H9 (cell line): ENCODE data around the gene PAPOLG. TPM values are rescaled to one million over a fixed set of nuclear protein-coding genes. Genes with fewer than 3 reads are reported as not detected.

Experiments used
- DNase-seq: peaks from one replicate; pipeline ENCODE4 v3.0.0-alpha.2; 2017
- H2AFZ ChIP-seq: one replicate; pipeline ENCODE4 v1.6.1; 2013; ENCODE audit warnings: mild to moderate bottlenecking, low read length, control low read depth, moderate library complexity
- H2AK5ac ChIP-seq: 2 replicates; pipeline ENCODE4 v1.6.1; 2013; ENCODE audit warnings: low read length, control low read depth, mixed read lengths; ENCODE audit not compliant: insufficient read length
- H2BK120ac ChIP-seq: one replicate; pipeline ENCODE4 v1.6.1; 2013; ENCODE audit warnings: low read depth, mild to moderate bottlenecking, low read length, control low read depth, inconsistent platforms; ENCODE audit not compliant: poor library complexity, severe bottlenecking
- H2BK12ac ChIP-seq: 2 replicates; pipeline ENCODE4 v1.6.1; 2013; ENCODE audit warnings: low read length, control low read depth, mixed read lengths, low read depth; ENCODE audit not compliant: insufficient read length
- H2BK15ac ChIP-seq: 2 replicates; pipeline ENCODE4 v1.6.1; 2013; ENCODE audit warnings: low read depth, low read length, control low read depth
- H2BK20ac ChIP-seq: one replicate; pipeline ENCODE4 v1.6.1; 2013; ENCODE audit warnings: low read depth, mild to moderate bottlenecking, low read length, control low read depth, inconsistent platforms; ENCODE audit not compliant: poor library complexity, severe bottlenecking
- H2BK5ac ChIP-seq: 2 replicates; pipeline ENCODE4 v1.6.1; 2013; ENCODE audit warnings: low read length, control low read depth, mixed read lengths; ENCODE audit not compliant: insufficient read length
- H3K14ac ChIP-seq: 2 replicates; pipeline ENCODE4 v1.6.1; 2013; ENCODE audit warnings: low read length, control low read depth; ENCODE audit not compliant: insufficient read depth
- H3K18ac ChIP-seq: 2 replicates; pipeline ENCODE4 v1.6.1; 2013; ENCODE audit warnings: low read depth, mild to moderate bottlenecking, mixed read lengths, low read length, control low read depth; ENCODE audit not compliant: insufficient read length
- H3K23ac ChIP-seq: 2 replicates; pipeline ENCODE4 v1.6.1; 2013; ENCODE audit warnings: low read length, control low read depth, mixed read lengths, low read depth; ENCODE audit not compliant: insufficient read length
- H3K23me2 ChIP-seq: 2 replicates; pipeline ENCODE4 v1.6.1; 2013; ENCODE audit warnings: low read depth, mild to moderate bottlenecking, mixed read lengths, low read length, control low read depth; ENCODE audit not compliant: insufficient read length, poor library complexity, severe bottlenecking
- H3K27ac ChIP-seq: 2 replicates; pipeline ENCODE4 v1.5.1; 2013; ENCODE audit warnings: low read length, control low read depth, mixed read lengths, low read depth; ENCODE audit not compliant: insufficient read length
- H3K27me3 ChIP-seq: 2 replicates; pipeline ENCODE4 v1.6.1; 2013; ENCODE audit warnings: low read length, control low read depth, inconsistent platforms; ENCODE audit not compliant: insufficient read depth
- H3K4ac ChIP-seq: 2 replicates; pipeline ENCODE4 v1.6.1; 2013; ENCODE audit warnings: low read depth, mild to moderate bottlenecking, control low read depth, inconsistent platforms, low read length, moderate library complexity
- H3K4me1 ChIP-seq: 2 replicates; pipeline ENCODE4 v1.6.1; 2013; ENCODE audit warnings: low read length, control low read depth, inconsistent platforms; ENCODE audit not compliant: insufficient read depth
- H3K4me2 ChIP-seq: 2 replicates; pipeline ENCODE4 v1.6.1; 2013; ENCODE audit warnings: low read length, control low read depth, mixed read lengths; ENCODE audit not compliant: insufficient read length, insufficient read depth
- H3K56ac ChIP-seq: 2 replicates; pipeline ENCODE4 v1.6.1; 2013; ENCODE audit warnings: low read depth, mild to moderate bottlenecking, mixed read lengths, low read length, control low read depth; ENCODE audit not compliant: insufficient read length
- H3K79me1 ChIP-seq: 2 replicates; pipeline ENCODE4 v1.6.1; 2013; ENCODE audit warnings: low read depth, mild to moderate bottlenecking, moderate library complexity, low read length, control low read depth, inconsistent platforms; ENCODE audit not compliant: insufficient read depth, poor library complexity, severe bottlenecking
- H3K79me2 ChIP-seq: 2 replicates; pipeline ENCODE4 v1.6.1; 2013; ENCODE audit warnings: low read length, control low read depth, inconsistent platforms; ENCODE audit not compliant: insufficient read depth
- H3K9ac ChIP-seq: 2 replicates; pipeline ENCODE4 v1.6.1; 2013; ENCODE audit warnings: low read length, control low read depth, mixed read lengths; ENCODE audit not compliant: insufficient read length; ENCODE audit errors: extremely low read depth
- H3K9me3 ChIP-seq: one replicate; pipeline ENCODE4 v1.6.1; 2013; ENCODE audit warnings: low read depth, low read length, inconsistent platforms; ENCODE audit not compliant: control insufficient read depth
- H3T11ph ChIP-seq: one replicate; pipeline ENCODE4 v1.6.1; 2013; ENCODE audit warnings: mild to moderate bottlenecking, low read length, control low read depth, inconsistent platforms
- H4K20me1 ChIP-seq: one replicate; pipeline ENCODE4 v1.6.1; 2013; ENCODE audit not compliant: control insufficient read depth, insufficient read length, insufficient read depth
- H4K5ac ChIP-seq: 2 replicates; pipeline ENCODE4 v1.6.1; 2013; ENCODE audit warnings: low read depth, mild to moderate bottlenecking, mixed read lengths, low read length, control low read depth; ENCODE audit not compliant: insufficient read length
- H4K8ac ChIP-seq: replicated peaks from 2 replicates; pipeline ENCODE4 v1.6.1; 2013; ENCODE audit warnings: low read length, control low read depth, mixed read lengths, low read depth; ENCODE audit not compliant: insufficient read length
- H4K91ac ChIP-seq: 2 replicates; pipeline ENCODE4 v1.6.1; 2013; ENCODE audit warnings: low read depth, mild to moderate bottlenecking, moderate library complexity, mixed read lengths, low read length, control low read depth; ENCODE audit not compliant: insufficient read length
- H3K27ac Mint-ChIP-seq, 3 experiments: 2 replicates in 2 of 3; 3 replicates in 1 of 3; pipeline ENCODE4 v1.8.0; 2020 to 2021; ENCODE audit warnings: mixed read lengths in 3 of 3, mild to moderate bottlenecking in 1 of 3, moderate library complexity in 1 of 3
- H3K27me3 Mint-ChIP-seq: 2 replicates; pipeline ENCODE4 v1.8.0; 2021; ENCODE audit warnings: low read depth, mild to moderate bottlenecking, moderate library complexity, mixed read lengths
- H3K36me3 Mint-ChIP-seq, 3 experiments: 2 replicates in 2 of 3; 3 replicates in 1 of 3; pipeline ENCODE4 v1.8.0; 2020 to 2021; ENCODE audit warnings: low read depth in 3 of 3, mixed read lengths in 3 of 3; ENCODE audit not compliant: insufficient read depth in 1 of 3
- H3K4me1 Mint-ChIP-seq, 2 experiments: 2 replicates each; pipeline ENCODE4 v1.8.0; 2020; ENCODE audit warnings: mixed read lengths in 2 of 2
- H3K4me3 Mint-ChIP-seq, 2 experiments: 2 replicates in 1 of 2; 3 replicates in 1 of 2; pipeline ENCODE4 v1.8.0; 2020 to 2021; ENCODE audit warnings: mild to moderate bottlenecking in 2 of 2, mixed read lengths in 2 of 2, moderate library complexity in 1 of 2
- H3K9me3 Mint-ChIP-seq, 2 experiments: 2 replicates in 1 of 2; 3 replicates in 1 of 2; pipeline ENCODE4 v1.8.0; 2020; ENCODE audit warnings: mild to moderate bottlenecking in 2 of 2, mixed read lengths in 2 of 2, moderate library complexity in 1 of 2
- CTCF ChIP-seq: fragments of 200-600 bp; sonication (generic); conservative IDR thresholded peaks from 3 replicates; pipeline ENCODE4 v1.8.0; 2021; ENCODE audit warnings: antibody characterized with exemption, mild to moderate bottlenecking
- WGBS: extraction: QIAGEN DNeasy Blood & Tissue Kit; methylation state at CpG from one replicate; pipeline ENCODE4 v1.1.7; 2013; ENCODE audit warnings: missing lambda C conversion rate, low lambda C conversion rate, mixed read lengths; ENCODE audit not compliant: insufficient read length; ENCODE audit errors: extremely low coverage; 5-methylcytosine and 5-hydroxymethylcytosine counted together
- total RNA-seq: library from RNA; stranded (reverse); gene quantifications from 2 replicates; pipeline ENCODE4 v1.2.1, GENCODE V29; 2021

PAPOLG gene
- total RNA-seq, 1 experiment from 2014 or later, result 19.2 TPM

GRCh38 chr2:60825666-60826065 is 69.6 kb downstream of the PAPOLG start:
- no peak for TF ChIP-seq CTCF
- Histone ChIP-seq H3K79me2 (0 out of 2 replicates have a peak, but pooled peaks cover 1% of the 10 kb centered on the region), H2AK5ac (no peak overlapping the region), H3T11ph (no peak overlapping the region), H4K5ac (no peak overlapping the region), H3K9ac (no peak overlapping the region), H3K4me1 (no peaks in the 10 kb centered on the region; the same call in 1 of the 2 replicates), H3K23ac (no peak overlapping the region), H2BK120ac (no peak overlapping the region), H3K4me2 (no peak overlapping the region), H3K79me1 (no peaks in the 10 kb centered on the region), H3K27ac (no peak overlapping the region), H3K14ac (no peak overlapping the region), H3K23me2 (peaks cover 2% of the 10 kb centered on the region), H4K20me1 (no peaks in the 10 kb centered on the region), H4K8ac (no peak overlapping the region), H2AFZ (no peak overlapping the region), H3K9me3 (no peaks in the 10 kb centered on the region), H2BK20ac (no peak overlapping the region), H3K4ac (no peak overlapping the region), H3K27me3 (no peaks in the 10 kb centered on the region), H2BK15ac (no peak overlapping the region), H4K91ac (no peak overlapping the region), H3K56ac (no peak overlapping the region), H2BK12ac (no peak overlapping the region), H2BK5ac (no peak overlapping the region), H3K18ac (no peak overlapping the region)
- peaks cover 5 to 6% of the 10 kb centered on the region in 2 experiments for H3K4me1 Mint-ChIP-seq
- no peak overlapping the region for H3K27ac Mint-ChIP-seq
- peaks cover 24% of the 10 kb centered on the region for H3K27me3 Mint-ChIP-seq
- H3K36me3 Mint-ChIP-seq, result no peaks in the 10 kb centered on the region
- H3K4me3 Mint-ChIP-seq, result no peak overlapping the region
- H3K9me3 Mint-ChIP-seq, result no peaks in the 10 kb centered on the region
- no CpG with 5 or more reads among the region's 2 CpGs for WGBS
- no peak for DNase-seq
